ENCODE measurements around the gene RAB8A.
"Not testable (repeated sequence)": the region's sequence is repeated elsewhere in the genome, so short reads cannot be mapped to it uniquely, and the experiment has no call there.

RAB8A gene

DNA sequence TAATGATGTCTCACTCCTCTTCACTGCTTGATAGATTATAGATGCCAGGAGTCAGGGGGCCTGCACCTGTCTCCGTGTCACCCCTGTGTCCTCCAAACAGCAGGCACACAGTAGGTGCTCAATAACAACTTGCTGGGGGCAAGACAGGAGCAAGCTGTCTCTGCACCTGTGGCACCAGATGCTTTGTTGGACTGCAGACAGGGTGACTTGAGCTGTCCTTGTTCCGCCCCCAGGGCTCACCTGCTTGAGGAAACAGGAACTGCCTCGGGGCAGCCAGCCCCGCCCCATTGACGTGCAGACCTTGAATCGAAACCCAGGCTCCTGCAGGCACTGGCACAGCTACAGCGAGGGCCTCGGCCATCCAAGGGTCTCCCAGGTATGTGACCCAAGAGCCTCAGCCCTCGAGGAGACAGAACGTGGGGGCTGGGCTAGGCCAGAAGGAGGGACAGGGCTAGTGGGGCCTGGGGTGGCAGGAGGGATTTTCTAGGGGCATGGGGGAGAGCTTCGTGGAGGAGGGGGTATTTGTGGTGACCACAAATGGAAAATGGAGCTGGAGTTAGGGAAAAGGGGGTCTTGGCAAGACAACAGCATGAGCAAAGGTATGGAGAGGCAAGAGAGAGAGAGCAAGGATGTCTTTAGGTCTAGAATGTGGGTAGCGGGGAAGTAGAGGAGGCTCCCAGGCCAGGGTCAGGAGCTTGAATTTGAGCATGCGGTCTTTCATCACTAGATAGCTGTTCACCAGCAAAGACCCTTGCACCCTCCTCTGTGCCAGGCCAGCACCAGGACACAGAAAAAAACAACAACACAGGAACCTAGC, 31.9 kb downstream of the RAB8A start, which contains the start of gene HSH2D:
Gene HSH2D, plus strand, starts transcription at position 287 of the 817 bp plus-strand sequence. CDS start 5,066 bp downstream, outside the sequence.
- peak; percentile 77 for DNase-seq

- DNase-seq: no peak
These were observed 32.5 kb downstream of the RAB8A start for GRCh38 chr19:16144216-16144581.

DNA sequence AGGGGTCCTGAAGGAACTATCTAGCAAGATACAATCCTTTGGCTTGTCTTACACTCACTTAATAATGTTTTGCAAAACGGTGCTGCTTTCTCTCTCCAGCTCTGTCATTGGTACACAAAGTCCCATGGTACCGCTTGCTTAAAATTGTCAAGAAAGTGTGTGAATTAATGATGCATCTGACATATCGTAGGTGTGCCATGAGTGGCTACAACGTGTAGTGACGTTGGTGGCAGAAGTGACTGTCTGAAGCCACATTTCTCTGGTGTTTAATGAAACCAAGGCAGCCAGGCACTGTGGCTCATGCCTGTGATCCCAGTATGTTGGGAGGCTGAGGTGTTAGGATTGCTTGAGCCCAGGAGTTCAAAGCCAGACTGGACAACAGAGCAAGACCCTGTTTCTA, 34.4 kb downstream of the RAB8A start:
- no peak for DNase-seq

GRCh38 chr19:16148443-16149229, 36.9 kb downstream of the RAB8A start:
- DNase-seq: no peak

DNA sequence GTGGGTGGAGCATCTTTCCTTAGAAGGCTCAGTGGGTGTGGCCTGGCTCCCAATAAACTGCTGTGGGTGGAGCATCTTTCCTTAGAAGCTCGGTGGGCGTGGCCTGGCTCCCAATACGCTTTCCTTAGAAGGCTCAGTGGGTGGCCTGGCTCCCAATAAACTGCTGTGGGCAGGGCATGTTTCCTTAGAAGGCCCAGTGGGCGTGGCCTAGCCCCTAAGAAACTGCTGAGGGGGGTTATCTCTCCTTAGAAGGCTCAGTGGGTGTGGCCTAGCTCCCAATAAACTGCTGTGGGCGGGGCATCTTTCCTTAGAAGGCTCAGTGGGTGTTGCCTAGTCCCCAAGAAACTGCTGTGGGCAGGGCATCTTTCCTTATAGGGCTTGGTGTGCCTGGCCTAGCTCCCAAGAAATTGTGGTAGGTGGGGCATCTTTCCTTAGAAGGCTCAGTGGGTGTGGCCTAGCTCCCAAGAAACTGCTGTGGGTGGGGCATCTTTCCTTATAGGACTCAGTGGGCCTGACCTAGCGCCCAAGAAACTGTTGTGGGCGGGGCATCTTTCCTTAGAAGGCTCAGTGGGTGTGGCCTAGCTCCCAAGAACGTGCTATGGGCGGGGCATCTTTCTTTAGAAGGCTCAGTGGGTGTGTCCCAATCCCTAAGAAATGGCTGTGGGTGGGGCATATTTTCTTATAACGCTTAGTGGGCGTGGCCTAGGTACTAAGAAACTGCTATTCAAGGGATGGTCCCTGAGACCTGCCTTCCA, 42.1 kb downstream of the RAB8A start:
- DNase-seq: no peak

DNA sequence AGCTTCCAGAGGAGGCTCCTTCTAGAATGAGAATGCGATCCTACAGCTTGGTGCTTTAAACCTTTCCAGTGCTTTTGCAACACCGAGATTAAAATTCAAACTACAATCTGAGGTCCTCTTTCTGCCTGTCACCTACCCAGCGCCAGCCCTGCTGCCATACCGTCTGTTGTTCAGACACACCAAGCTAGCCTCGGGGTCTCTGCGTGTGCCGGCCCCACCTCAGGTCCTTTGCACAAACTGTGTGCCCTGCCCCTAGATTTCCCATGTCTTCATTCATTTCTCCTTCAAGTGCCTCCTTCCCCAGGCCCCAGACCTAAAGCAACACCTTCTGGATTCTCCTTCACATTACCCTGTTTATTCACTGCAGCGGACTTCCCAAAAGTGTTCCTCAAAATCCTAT, 42.9 kb downstream of the RAB8A start:
- no peak for DNase-seq

- DNase-seq: no peak
These were observed 43.4 kb downstream of the RAB8A start for GRCh38 chr19:16155128-16155527.

DNA sequence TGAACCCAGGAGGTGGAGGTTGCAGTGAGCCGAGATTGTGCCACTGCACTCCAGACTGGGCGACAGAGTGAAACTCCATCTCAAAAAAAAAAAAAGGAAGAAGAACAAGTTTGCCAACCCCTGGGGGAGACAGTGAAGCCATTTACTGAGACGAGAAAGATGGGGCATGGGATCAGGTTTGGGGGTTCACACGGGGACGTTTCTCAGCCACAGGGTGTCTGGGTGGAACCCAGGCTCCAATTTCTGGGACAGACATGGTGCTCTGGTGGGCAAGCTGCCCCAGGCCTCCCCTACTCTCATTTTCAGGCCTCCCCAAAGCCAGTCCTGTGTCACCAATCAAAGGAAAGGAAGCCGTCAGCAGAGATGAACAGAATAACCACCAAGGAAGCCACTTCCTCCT, 45.2 kb downstream of the RAB8A start:
- no peak for DNase-seq

- no peak for DNase-seq
These were observed 45.9 kb downstream of the RAB8A start for GRCh38 chr19:16157601-16158000.

DNA sequence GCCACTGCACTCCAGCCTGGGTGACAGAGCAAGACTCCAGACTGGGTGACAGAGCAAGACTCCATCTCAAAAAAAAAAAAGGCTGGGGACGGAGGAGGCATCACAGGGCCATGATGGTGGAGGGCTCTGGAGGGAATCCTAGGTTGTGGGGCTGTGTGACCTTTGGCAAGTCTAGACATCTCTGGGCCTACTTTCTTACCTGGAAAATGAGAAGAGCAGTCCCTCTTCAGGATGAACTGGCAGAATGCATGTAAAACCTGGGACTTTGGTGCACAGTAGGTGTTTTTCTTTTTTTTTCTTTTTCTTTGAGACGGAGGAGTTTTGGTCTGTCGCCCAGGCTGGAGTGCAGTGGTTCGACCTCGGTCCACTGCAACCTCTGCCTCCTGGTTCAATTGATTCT, 48.0 kb downstream of the RAB8A start:
- no peak for DNase-seq

DNA sequence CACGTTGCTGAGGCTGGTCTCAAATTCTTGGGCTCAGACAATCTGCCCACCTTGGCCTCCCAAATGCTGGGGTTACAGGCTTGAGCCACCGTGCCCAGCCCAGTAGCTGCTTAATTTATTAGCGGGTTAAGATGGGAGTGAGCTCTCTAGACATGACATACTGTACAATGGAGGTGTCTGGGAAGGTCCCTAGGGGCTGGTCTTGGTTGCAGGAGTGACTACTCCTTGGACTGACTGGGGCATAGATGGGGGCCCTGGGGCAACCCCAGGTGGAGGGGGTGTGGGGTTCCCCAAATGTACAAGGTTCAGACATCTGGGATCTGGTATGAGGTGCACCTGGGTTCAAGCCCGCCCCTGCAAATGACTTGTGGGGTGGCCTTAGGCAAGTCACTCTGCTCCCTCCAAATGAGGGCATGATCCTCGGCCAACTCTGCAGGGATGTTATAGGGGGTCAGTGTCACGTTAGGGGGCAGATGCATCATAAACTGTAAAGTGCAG, 48.8 kb downstream of the RAB8A start:
- no peak for DNase-seq

- no peak for DNase-seq
These were observed 49.4 kb downstream of the RAB8A start for GRCh38 chr19:16160943-16161560.

DNA sequence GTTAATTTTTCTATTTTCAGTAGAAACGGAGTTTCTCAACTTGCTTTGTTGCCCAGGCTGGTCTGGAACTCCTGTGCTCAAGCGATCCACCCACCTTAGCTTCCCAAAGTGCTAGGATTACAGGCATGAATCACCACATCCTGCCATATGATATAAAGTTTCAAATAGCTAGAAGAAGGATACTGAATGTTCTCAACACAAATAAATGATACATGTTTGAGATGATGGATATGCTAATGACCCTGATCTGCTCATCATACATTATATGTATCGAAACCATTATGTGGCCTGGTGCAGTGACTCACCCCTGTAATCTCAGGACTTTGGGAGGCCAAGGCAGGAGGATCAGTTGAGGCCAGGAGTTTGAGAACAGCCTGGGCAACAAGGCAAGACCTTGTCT, 50.2 kb downstream of the RAB8A start:
- DNase-seq: no peak

GRCh38 chr19:16164222-16164890, 52.7 kb downstream of the RAB8A start:
- no peak for DNase-seq

DNA sequence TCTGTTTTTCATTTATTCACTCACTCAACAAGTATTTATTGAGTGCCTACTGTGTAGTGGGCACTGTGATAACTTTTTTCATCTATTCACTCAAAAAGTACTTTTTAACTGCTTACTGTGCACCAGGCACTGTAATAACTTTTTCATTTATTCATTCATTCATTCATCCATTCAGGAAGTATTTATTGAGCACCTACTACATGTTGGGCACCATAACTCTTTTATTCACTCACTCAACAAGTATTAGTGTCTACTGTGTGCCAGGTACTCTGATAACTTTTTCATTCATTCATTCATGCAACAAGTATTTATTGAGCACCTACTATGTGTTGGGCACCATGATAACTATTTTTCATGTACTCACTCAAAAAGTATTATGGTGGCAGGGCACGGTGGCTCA, 54.7 kb downstream of the RAB8A start:
- no peak for DNase-seq

DNA sequence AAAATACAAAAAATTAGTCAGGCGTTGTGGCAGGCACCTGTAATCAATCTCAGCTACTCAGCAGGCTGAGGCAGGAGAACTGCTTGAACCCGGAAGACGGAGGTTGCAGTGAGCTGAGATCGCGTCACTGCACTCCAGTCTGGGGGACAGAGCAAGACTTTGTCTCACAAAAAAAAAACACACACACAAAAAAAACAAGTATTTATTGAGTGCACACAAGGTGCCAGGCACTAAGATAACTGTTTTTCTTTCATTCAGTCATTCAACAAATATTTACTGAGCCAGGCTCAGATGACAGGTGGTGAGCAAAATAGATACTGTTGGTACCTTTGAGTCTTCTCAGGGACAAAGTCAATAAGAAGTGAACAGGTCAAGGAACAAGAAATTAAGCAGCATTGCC, 55.4 kb downstream of the RAB8A start:
- DNase-seq: no peak

DNA sequence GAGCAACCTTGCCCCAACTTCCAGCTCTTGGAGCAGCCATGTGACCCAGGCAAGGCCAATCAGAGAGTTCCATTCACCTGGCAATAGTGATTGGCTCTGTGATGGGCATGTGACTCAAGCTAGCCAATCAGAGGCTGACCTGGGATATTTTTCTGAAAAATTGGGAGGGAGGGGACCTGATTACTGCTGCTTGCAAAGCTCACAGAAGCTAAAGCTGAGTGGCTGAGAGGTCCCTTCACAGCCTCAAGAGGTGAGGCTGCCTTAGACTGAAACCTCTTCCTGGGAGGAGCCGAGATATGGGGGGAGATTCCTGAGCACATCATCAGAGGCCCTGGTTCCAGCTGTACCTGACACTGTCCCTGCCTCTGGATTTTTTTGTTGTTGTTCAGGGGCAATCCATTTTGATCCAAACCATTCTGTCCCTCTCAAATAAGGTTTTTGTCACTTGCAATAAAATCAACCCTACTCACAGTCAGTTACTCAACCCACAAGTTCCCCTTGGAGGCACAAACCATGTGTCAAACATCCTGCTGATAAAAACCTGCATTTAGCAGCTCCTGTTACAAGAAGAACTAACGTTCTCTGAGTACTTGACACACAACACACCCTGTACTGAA, 56.9 kb downstream of the RAB8A start:
- DNase-seq: no peak

GRCh38 chr19:16170134-16170533, 58.4 kb downstream of the RAB8A start:
- DNase-seq: no peak

- DNase-seq: no peak
These were observed 64.3 kb downstream of the RAB8A start for GRCh38 chr19:16175954-16176353.

DNA sequence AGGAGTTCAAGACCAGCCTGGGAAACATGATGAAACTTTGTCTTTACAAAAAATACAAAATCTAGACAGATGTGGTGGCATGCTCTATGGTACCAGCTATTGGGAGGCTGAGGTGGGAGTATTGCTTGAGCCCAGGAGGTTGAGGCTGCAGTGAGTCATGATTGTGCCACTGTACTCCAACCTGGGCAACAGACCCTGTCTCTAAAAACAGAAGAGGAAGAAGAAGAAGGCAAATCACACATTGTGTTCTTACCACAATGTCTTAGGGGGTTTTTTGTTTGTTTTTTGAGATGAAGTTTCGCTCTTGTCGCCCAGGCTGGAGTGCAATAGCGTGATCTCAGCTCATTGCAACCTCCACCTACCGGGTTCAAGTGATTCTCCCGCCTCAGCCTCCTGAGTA, 67.2 kb downstream of the RAB8A start:
- not testable (repeated sequence) for DNase-seq

DNA sequence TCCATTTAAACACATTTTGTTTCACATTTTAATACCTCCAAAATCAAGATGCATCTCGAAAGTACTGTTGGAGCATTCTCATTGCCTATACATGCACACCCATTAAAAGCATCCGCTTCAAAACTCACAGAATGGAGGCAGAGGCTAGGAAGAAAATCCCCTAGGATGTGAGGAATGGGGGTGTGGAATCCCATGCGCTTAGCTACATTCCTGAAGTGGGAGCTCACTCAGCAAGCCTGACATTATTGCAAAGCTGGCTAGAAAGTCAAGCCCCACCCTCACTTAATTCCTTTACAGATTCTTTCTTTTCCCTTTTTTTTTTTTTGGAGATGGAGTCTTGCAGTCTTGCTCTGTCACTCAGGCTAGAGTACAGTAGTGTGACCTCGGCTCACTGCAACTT, 68.9 kb downstream of the RAB8A start:
- DNase-seq: no peak
